HepG2 (cell line): ENCODE measurements around the gene AMER2. TPM values are rescaled to one million over a fixed set of nuclear protein-coding genes. Genes with fewer than 3 reads are reported as not detected.
A peak's percentile ranks its signal among the peaks of the same experiment; 100 is the strongest.

Experiments used
- ATAC-seq: fragments of 200-7000 bp; cut with Tn5 transposase; 3 replicates; pipeline ENCODE4 v1.9.1; 2020; ENCODE audit warnings: mild to moderate bottlenecking, moderate library complexity
- BruUV-seq: library from RNA; stranded (reverse); fragments of 400-500 nt; replicated peaks from 2 replicates; lab custom pipeline; 2021; lab: Mats Ljungman, UMichigan
- CTCF ChIA-PET: fragments of 300-600 bp; formaldehyde crosslinking; extraction: SDS; loops from one replicate; lab custom pipeline; 2021; ENCODE audit warnings: low total read pairs, inconsistent platforms, low intra/inter-chr PET ratio; lab: Yijun Ruan, JAX
- POLR2A ChIA-PET: fragments of 350-600 bp; sonication (Branson Sonifier 250); formaldehyde crosslinking; loops from one replicate; lab custom pipeline; 2020; ENCODE audit warnings: antibody characterized with exemption, inconsistent platforms; lab: Yijun Ruan, JAX
- DNase-seq: peaks from one replicate; pipeline ENCODE4 v3.0.0-alpha.2; 2015; ENCODE audit warnings: low spot score
- FAIRE-seq: peaks from 3 replicates; lab custom pipeline; 2011; peaks lifted over from hg19 to GRCh38; lab: Jason Lieb, UNC
- H2AFZ ChIP-seq: one replicate; pipeline ENCODE4 v1.6.1; 2011; ENCODE audit warnings: low read length, inconsistent platforms
- H3K27ac ChIP-seq: fragments of 300-600 bp; 3 replicates; pipeline ENCODE4 v1.8.0; 2011; ENCODE audit warnings: mixed run types, mild to moderate bottlenecking, mixed read lengths, low read length, inconsistent platforms; ENCODE audit not compliant: insufficient read depth; ENCODE audit errors: extremely low read length
- H3K27me3 ChIP-seq, 2 experiments: fragments of 200-600 bp in 1 of 2; 2 replicates in 1 of 2; 3 replicates in 1 of 2; pipeline versions ENCODE4 v1.6.0 to v1.8.0; 2011; ENCODE audit warnings: low read length in 2 of 2, mild to moderate bottlenecking in 2 of 2, moderate library complexity in 2 of 2, inconsistent platforms in 1 of 2; ENCODE audit not compliant: insufficient read depth in 2 of 2, control insufficient read depth in 1 of 2
- H3K36me3 ChIP-seq, 2 experiments: fragments of 200-600 bp in 1 of 2; replicated peaks in 1 of 2; 2 replicates in 1 of 2; 3 replicates in 1 of 2; pipeline versions ENCODE4 v1.5.1 to v1.8.0; 2011; ENCODE audit warnings: low read length in 2 of 2, inconsistent platforms in 1 of 2; ENCODE audit not compliant: insufficient read depth in 2 of 2, control insufficient read depth in 1 of 2
- H3K4me1 ChIP-seq: 2 replicates; pipeline ENCODE4 v1.5.1; 2012; ENCODE audit warnings: low read length, inconsistent platforms; ENCODE audit not compliant: insufficient read depth
- H3K4me2 ChIP-seq: 2 replicates; pipeline ENCODE4 v1.6.0; 2011; ENCODE audit warnings: low read depth, low read length, inconsistent platforms
- H3K4me3 ChIP-seq, 3 experiments: fragments of 200-600 bp in 1 of 3; sonication (generic), shearing (Covaris generic) in 1 of 3; replicated peaks in 1 of 3; 2 replicates each; pipeline ENCODE4 v1.5.1; 2011 to 2016; ENCODE audit warnings: low read length in 3 of 3, inconsistent platforms in 2 of 3, low read depth in 2 of 3, mild to moderate bottlenecking in 2 of 3, control low read depth in 1 of 3, mixed read lengths in 1 of 3; ENCODE audit not compliant: insufficient read depth in 1 of 3
- H3K79me2 ChIP-seq: one replicate; pipeline ENCODE4 v1.6.1; 2011; ENCODE audit warnings: low read length, inconsistent platforms; ENCODE audit not compliant: insufficient read depth
- H3K9ac ChIP-seq: 2 replicates; pipeline ENCODE4 v1.6.0; 2011; ENCODE audit warnings: mild to moderate bottlenecking, low read depth, low read length, inconsistent platforms; ENCODE audit not compliant: insufficient read depth
- H3K9me3 ChIP-seq: 2 replicates; pipeline ENCODE4 v1.5.1; 2012; ENCODE audit warnings: mild to moderate bottlenecking, low read length
- H4K20me1 ChIP-seq: 2 replicates; pipeline ENCODE4 v1.6.0; 2011; ENCODE audit warnings: inconsistent platforms, mild to moderate bottlenecking, low read length, moderate library complexity; ENCODE audit not compliant: insufficient read depth
- ARNTL ChIP-seq: sonication (generic); formaldehyde crosslinking; IDR thresholded peaks from 2 replicates; pipeline ENCODE4 v1.4.0; 2020; ENCODE audit warnings: mild to moderate bottlenecking, missing genetic modification reagents
- CREB1 ChIP-seq, 2 experiments: fragments of 450-650 bp in 1 of 2; IDR thresholded peaks; 2 replicates each; pipeline ENCODE4 v1.6.1; 2016 to 2017; ENCODE audit warnings: control low read depth in 1 of 2, mild to moderate bottlenecking in 1 of 2, missing compliant biosample characterization in 1 of 2, missing genetic modification characterization in 1 of 2
- HNRNPH1 ChIP-seq: fragments of 200-400 bp; formaldehyde crosslinking; optimal IDR thresholded peaks from 2 replicates; pipeline ENCODE3; 2017; ENCODE audit warnings: mild to moderate bottlenecking, low read depth, low read length
- MYNN ChIP-seq: sonication (generic); formaldehyde crosslinking; IDR thresholded peaks from 2 replicates; pipeline ENCODE4 v1.4.0; 2020; ENCODE audit warnings: mild to moderate bottlenecking, low read depth, missing genetic modification reagents
- NBN ChIP-seq: fragments of 450-650 bp; conservative IDR thresholded peaks from 2 replicates; pipeline ENCODE4 v1.6.1; 2017
- PCBP1 ChIP-seq: fragments of 200-400 bp; formaldehyde crosslinking; IDR thresholded peaks from 2 replicates; pipeline ENCODE4 v1.6.1; 2017; ENCODE audit warnings: mild to moderate bottlenecking, low read depth, low read length, borderline replicate concordance
- TBX2 ChIP-seq: sonication (generic); formaldehyde crosslinking; IDR thresholded peaks from 2 replicates; pipeline ENCODE4 v1.5.0; 2020; ENCODE audit warnings: missing genetic modification reagents, mild to moderate bottlenecking, borderline replicate concordance
- TMF1 ChIP-seq: sonication (generic); formaldehyde crosslinking; IDR thresholded peaks from 2 replicates; pipeline ENCODE4 v1.8.1; 2022; ENCODE audit warnings: low read depth, missing genetic modification reagents
- WIZ ChIP-seq: sonication (generic); formaldehyde crosslinking; IDR thresholded peaks from 2 replicates; pipeline ENCODE4 v1.5.1; 2020; ENCODE audit warnings: mild to moderate bottlenecking, missing genetic modification reagents
- ZNF749 ChIP-seq: sonication (generic); formaldehyde crosslinking; IDR thresholded peaks from 2 replicates; pipeline ENCODE4 v1.8.0; 2022; ENCODE audit warnings: mild to moderate bottlenecking, missing genetic modification reagents, moderate library complexity, borderline replicate concordance
- WGBS: methylation state at CpG from one replicate; pipeline ENCODE4 v1.1.6; 2017; ENCODE audit warnings: low lambda C conversion rate; 5-methylcytosine and 5-hydroxymethylcytosine counted together
- in situ Hi-C: cut with HindIII; loops from 2 replicates; pipeline ENCODE4 v1.10.0; 2017; ENCODE audit warnings: low pct_unique_long_range_greater_than_20kb; ENCODE audit not compliant: extremely low pct_ligation_motif_present
- intact Hi-C: fragments of 100-400 bp; cut with micrococcal nuclease; formaldehyde crosslinking; loops from one replicate; pipeline ENCODE4 v1.10.0; 2022; ENCODE audit not compliant: unreplicated experiment
- polyA plus RNA-seq, 8 experiments: library from polyadenylated mRNA; depleted of rRNA in 3 of 8; stranded (reverse) in 7 of 8; unstranded in 1 of 8; fragments of >200 nt; fragmentation: Illumina TruSeq in 4 of 8; extraction: Trizol in 4 of 8; gene quantifications; 2 replicates each; pipeline versions ENCODE4 v1.2.1 to v1.2.3, GENCODE V29; 2011 to 2016; ENCODE audit warnings: low read depth in 4 of 8, missing spikeins in 1 of 8, mixed read lengths in 1 of 8; ENCODE audit not compliant: insufficient read depth in 1 of 8
- total RNA-seq, 5 experiments: library from RNA; depleted of rRNA; stranded (reverse); fragments of >200 nt; fragmentation: Illumina TruSeq; extraction: Trizol; gene quantifications; 2 replicates each; pipeline ENCODE4 v1.2.3, GENCODE V29; 2016; ENCODE audit warnings: low read depth in 1 of 5
- TF ChIP-seq, protein P1 (sequence below): sonication (generic); formaldehyde crosslinking; IDR thresholded peaks from 2 replicates; pipeline ENCODE4 v1.4.0; 2020; ENCODE audit warnings: mild to moderate bottlenecking, missing genetic modification reagents, borderline replicate concordance

AMER2 gene
- total and polyA plus RNA-seq, 2 of the 13 experiments (the other 11 are each of a cell fraction or from before 2014, with no cell fraction given): not detected

DNA sequence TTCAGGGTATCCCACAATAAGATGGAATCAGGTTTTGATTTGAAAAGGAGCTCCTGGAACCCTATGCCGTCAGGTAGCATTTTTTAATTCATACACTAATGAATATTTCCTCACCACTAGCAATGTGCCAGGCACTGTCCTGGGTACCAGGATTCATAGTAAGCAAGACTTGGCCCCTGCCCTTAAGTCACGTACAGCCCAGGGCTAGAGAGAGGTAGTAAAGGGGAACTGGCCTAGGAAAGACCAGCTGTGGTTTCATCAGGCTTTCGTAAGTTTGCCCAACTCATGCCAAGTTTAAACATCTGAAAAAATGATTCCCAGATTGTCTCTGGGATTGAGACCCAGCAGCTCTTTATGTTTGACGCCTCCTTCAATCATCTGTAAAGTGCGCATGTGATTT is 45.9 kb upstream of the AMER2 start:
- Histone ChIP-seq H3K27ac (no peak overlapping the region), H3K79me2 (no peaks in the 10 kb centered on the region), H2AFZ (no peak overlapping the region), H3K9me3 (no peaks in the 10 kb centered on the region), H3K4me2 (no peak overlapping the region), H4K20me1 (no peaks in the 10 kb centered on the region), H3K27me3 (peaks cover 5 to 19% of the 10 kb centered on the region in 2 experiments; a peak in 3 of 5 replicates), H3K4me1 (no peaks in the 10 kb centered on the region), H3K9ac (no peak overlapping the region), H3K36me3 (no peaks in the 10 kb centered on the region), H3K4me3 (no peak overlapping the region)
- CTCF ChIA-PET: no interaction called here
- BruUV-seq: no TSS peak
- ATAC-seq (no peak), FAIRE-seq (no peak), DNase-seq (no peak)
- POLR2A ChIA-PET: no interaction called here
- in situ Hi-C loops: no loop called here
- WGBS: 35% methylated on average over 5 of the region's 5 CpGs
- TF ChIP-seq, protein P1, sequence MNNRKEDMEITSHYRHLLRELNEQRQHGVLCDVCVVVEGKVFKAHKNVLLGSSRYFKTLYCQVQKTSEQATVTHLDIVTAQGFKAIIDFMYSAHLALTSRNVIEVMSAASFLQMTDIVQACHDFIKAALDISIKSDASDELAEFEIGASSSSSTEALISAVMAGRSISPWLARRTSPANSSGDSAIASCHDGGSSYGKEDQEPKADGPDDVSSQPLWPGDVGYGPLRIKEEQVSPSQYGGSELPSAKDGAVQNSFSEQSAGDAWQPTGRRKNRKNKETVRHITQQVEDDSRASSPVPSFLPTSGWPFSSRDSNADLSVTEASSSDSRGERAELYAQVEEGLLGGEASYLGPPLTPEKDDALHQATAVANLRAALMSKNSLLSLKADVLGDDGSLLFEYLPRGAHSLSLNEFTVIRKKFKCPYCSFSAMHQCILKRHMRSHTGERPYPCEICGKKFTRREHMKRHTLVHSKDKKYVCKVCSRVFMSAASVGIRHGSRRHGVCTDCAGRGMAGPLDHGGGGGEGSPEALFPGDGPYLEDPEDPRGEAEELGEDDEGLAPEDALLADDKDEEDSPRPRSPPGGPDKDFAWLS (CRISPR knock-in tag): no peak
- no peak for TF ChIP-seq HNRNPH1
- intact Hi-C loops: no loop called here

DNA sequence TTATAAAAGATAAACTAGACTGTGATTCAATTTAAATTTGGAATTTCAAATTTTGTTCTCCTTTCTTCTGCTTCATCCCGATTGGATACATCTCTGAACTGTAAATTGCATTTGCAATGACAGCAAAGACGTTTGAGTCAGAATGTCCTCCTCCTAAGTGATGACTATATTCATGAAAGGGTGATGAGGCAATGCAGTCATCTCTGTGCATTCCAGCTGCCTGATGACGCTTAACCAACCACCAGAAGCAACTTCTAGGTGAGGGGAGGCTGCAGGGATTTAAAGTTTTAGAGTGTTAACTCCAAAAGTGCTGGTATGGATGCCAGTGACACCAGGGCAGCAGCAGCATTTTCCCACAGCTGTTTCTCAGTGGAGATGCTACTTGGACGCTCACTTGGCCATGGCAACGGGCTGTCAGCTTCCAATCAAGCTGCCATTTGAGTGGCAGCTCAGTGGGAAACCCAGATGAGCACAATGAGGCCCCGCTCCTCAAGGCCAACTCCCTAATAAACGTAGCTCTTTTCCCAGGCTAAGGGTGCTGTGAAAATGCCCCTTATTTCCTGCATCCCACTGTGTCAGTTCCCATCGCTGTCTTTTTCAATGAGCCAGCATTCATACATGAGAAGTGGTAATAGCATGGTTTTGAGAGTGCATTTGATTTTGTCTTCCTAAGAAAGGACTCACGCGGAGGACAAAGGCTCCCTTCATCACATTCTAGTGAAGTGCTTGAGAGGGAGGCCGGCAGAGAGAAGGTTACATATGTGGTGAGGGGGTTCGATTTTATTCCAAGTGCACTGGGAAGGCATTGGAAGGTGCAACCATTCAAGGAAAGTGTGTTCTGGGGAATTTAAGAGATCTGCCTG is 45.2 kb upstream of the AMER2 start:
- no peak overlapping the region for H3K4me2 ChIP-seq
- FAIRE-seq (no peak), DNase-seq (no peak), ATAC-seq (no peak)
- H3K9me3 ChIP-seq: no peaks in the 10 kb centered on the region
- no peaks in the 10 kb centered on the region for H3K36me3 ChIP-seq
- no peaks in the 10 kb centered on the region for H3K4me1 ChIP-seq
- TF ChIP-seq MYNN (CRISPR knock-in tag) (no peak), TMF1 (CRISPR knock-in tag) (no peak), TBX2 (CRISPR knock-in tag) (no peak), ARNTL (CRISPR knock-in tag) (no peak), ZNF749 (no peak), PCBP1 (no peak), CREB1 (IDR thresholded peaks at IDR 0.05) (0 out of 2 replicates have a peak, but pooled peaks have one; percentile 29), CREB1 (CRISPR knock-in tag; IDR thresholded peaks at IDR 0.05) (no peak), WIZ (CRISPR knock-in tag) (no peak), NBN (no peak)
- H4K20me1 ChIP-seq: no peaks in the 10 kb centered on the region
- ChIA-PET POLR2A (no interaction called here), CTCF (no interaction called here)
- in situ Hi-C loops: no loop called here
- intact Hi-C loops: no loop called here
- no peak overlapping the region for H3K9ac ChIP-seq
- BruUV-seq: no TSS peak
- H3K4me3 ChIP-seq: no peak overlapping the region
- no peak overlapping the region for H2AFZ ChIP-seq
- 20% methylated on average over 10 of the region's 12 CpGs for WGBS
- H3K79me2 ChIP-seq: no peaks in the 10 kb centered on the region
- H3K27ac ChIP-seq: no peak overlapping the region
- peaks cover 2 to 14% of the 10 kb centered on the region in 2 experiments; a peak in 2 of 5 replicates for H3K27me3 ChIP-seq
